Endodermal cell (in vitro differentiated cells): ENCODE measurements around the gene JARID2. TPM values are rescaled to one million over a fixed set of nuclear protein-coding genes. Genes with fewer than 3 reads are reported as not detected.
A peak's percentile ranks its signal among the peaks of the same experiment; 100 is the strongest.

Experiments
- DNase-seq: peaks from one replicate; pipeline ENCODE4 v3.0.0-alpha.2; 2017
- H3K27ac ChIP-seq: 2 replicates; pipeline ENCODE4 v1.5.1; 2013; ENCODE audit warnings: mild to moderate bottlenecking, low read depth, low read length, moderate library complexity
- H3K27me3 ChIP-seq: 2 replicates; pipeline ENCODE4 v1.6.1; 2013; ENCODE audit warnings: mild to moderate bottlenecking, low read length, moderate library complexity; ENCODE audit not compliant: insufficient read depth, control insufficient read depth, poor library complexity, severe bottlenecking
- H3K36me3 ChIP-seq: 2 replicates; pipeline ENCODE4 v1.7.0; 2013; ENCODE audit warnings: mild to moderate bottlenecking, low read length, moderate library complexity; ENCODE audit not compliant: control insufficient read depth, insufficient read depth
- H3K4me1 ChIP-seq: one replicate; pipeline ENCODE4 v1.7.0; 2013; ENCODE audit warnings: low read length; ENCODE audit not compliant: control insufficient read depth, insufficient read depth
- H3K4me3 ChIP-seq: 2 replicates; pipeline ENCODE4 v1.5.1; 2013; ENCODE audit warnings: mild to moderate bottlenecking, low read length, moderate library complexity
- H3K9ac ChIP-seq: 2 replicates; pipeline ENCODE4 v1.6.1; 2013; ENCODE audit warnings: mild to moderate bottlenecking, low read length, moderate library complexity; ENCODE audit not compliant: poor library complexity, severe bottlenecking; ENCODE audit errors: extremely low read depth
- H3K9me3 ChIP-seq: 2 replicates; pipeline ENCODE4 v1.6.1; 2013; ENCODE audit warnings: mild to moderate bottlenecking, low read length, moderate library complexity; ENCODE audit not compliant: control insufficient read depth
- H3K27ac Mint-ChIP-seq: 2 replicates; pipeline ENCODE4 v1.8.0; 2020; ENCODE audit warnings: mixed read lengths
- H3K27me3 Mint-ChIP-seq: 2 replicates; pipeline ENCODE4 v1.8.0; 2021; ENCODE audit warnings: mild to moderate bottlenecking, mixed read lengths; ENCODE audit not compliant: insufficient read depth
- H3K36me3 Mint-ChIP-seq: 2 replicates; pipeline ENCODE4 v1.8.0; 2020; ENCODE audit warnings: low read depth, mixed read lengths
- H3K4me1 Mint-ChIP-seq: 2 replicates; pipeline ENCODE4 v1.8.0; 2020; ENCODE audit warnings: mixed read lengths
- H3K4me3 Mint-ChIP-seq: 2 replicates; pipeline ENCODE4 v1.8.0; 2020; ENCODE audit warnings: mild to moderate bottlenecking, moderate library complexity, mixed read lengths
- H3K9me3 Mint-ChIP-seq: 2 replicates; pipeline ENCODE4 v1.8.0; 2020; ENCODE audit warnings: mild to moderate bottlenecking, mixed read lengths
- CTCF ChIP-seq: fragments of 200-600 bp; sonication (generic); conservative IDR thresholded peaks from 2 replicates; pipeline ENCODE4 v1.5.0; 2021; ENCODE audit warnings: antibody characterized with exemption, mild to moderate bottlenecking
- WGBS, 2 experiments: methylation state at CpG; one replicate each; pipeline versions ENCODE4 v1.1.5 to v1.1.7; 2013; ENCODE audit warnings: missing lambda C conversion rate in 2 of 2, mixed read lengths in 1 of 2; ENCODE audit not compliant: insufficient coverage in 1 of 2, insufficient read length in 1 of 2; 5-methylcytosine and 5-hydroxymethylcytosine counted together
- total RNA-seq, 2 donors: library from RNA; stranded (reverse); fragmentation: NEBNext Ultra II Directional in 1 of 2; extraction: Animal tissue kit (Norgen Biotek cat#: 25700) in 1 of 2; gene quantifications; 2 replicates in 1 of 2; 3 replicates in 1 of 2; pipeline ENCODE4 v1.2.1, GENCODE V29; 2021

JARID2 gene
- total RNA-seq, 2 donors from 2014 or later = 42.5 to 77.0 TPM

DNA sequence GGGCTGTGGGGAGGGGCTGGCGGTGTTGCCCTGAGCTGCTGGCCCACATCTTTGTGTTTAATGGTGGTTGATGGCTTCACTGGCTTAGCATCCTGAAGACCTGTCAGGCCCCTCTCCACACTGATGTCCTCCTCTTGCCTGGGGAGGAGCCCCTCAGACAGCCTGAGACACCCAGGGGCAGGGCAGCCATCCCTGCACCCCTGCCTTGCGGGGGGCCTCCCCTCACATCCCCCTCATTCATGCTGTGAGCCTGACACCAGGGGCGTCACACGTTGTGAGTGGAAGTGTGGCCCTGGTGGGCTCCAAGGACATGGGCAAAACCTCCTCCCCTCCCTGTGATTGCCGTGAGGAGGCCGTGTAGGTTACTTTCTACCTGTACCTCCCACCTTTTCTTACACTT, 264.3 kb downstream of the JARID2 start:
- Mint-ChIP-seq H3K9me3 (no peaks in the 10 kb centered on the region), H3K4me3 (no peak overlapping the region), H3K4me1 (peaks cover 2% of the 10 kb centered on the region), H3K27ac (no peak overlapping the region), H3K27me3 (no peaks in the 10 kb centered on the region), H3K36me3 (peaks cover 79% of the 10 kb centered on the region)
- no peak for DNase-seq
- Histone ChIP-seq H3K27ac (no peak overlapping the region), H3K27me3 (no peaks in the 10 kb centered on the region), H3K9me3 (no peaks in the 10 kb centered on the region), H3K9ac (no peak overlapping the region), H3K4me1 (no peaks in the 10 kb centered on the region), H3K36me3 (peaks cover 89% of the 10 kb centered on the region), H3K4me3 (no peak overlapping the region)
- TF ChIP-seq CTCF = no peak
- WGBS, 2 experiments = 92 to 96% methylated on average over 2 to 6 of the region's 6 CpGs

DNA sequence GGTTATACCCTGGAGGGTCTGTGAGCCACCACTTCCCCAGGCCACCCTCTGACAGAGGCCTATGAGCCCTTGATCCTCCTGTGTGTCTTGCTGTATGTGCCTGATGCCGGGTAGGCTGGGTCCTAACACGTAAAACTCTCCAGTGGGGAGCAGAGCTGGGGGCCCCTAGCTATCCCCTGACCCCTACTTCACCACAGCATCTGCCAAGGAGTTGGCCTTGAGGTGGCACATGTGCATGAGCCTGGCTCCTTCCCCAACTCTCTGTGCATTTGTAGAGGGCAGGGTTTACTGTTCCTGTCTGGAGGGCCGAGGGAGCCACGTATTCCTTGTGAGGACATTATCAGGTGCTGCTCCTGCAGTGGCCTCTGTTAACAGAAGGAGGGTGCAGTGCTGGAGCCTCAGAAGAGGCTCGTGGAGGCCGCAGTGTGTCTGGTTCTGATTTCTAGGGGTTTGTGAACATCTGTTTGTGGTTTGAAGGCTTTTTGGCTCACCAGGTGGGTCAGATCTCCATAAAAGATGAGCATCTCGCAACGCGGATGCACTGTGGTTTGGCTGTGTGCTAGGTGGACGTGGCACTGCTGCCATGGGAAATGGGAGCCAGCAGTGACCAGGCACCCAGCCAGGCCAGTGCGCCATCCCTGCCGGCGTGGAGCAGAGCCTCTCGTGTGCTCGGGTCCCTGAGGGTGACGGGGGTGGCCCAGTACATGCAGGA, 264.8 kb downstream of the JARID2 start:
- Histone ChIP-seq H3K9me3 (no peaks in the 10 kb centered on the region), H3K27me3 (no peaks in the 10 kb centered on the region), H3K27ac (no peak overlapping the region), H3K36me3 (peaks cover 91% of the 10 kb centered on the region), H3K4me1 (no peaks in the 10 kb centered on the region), H3K4me3 (no peak overlapping the region), H3K9ac (no peak overlapping the region)
- no peak for DNase-seq
- peaks cover 2% of the 10 kb centered on the region for H3K4me1 Mint-ChIP-seq
- 87 to 89% methylated on average over 9 to 16 of the region's 16 CpGs for WGBS, 2 experiments
- peaks cover 77% of the 10 kb centered on the region for H3K36me3 Mint-ChIP-seq
- no peaks in the 10 kb centered on the region for H3K27me3 Mint-ChIP-seq
- no peaks in the 10 kb centered on the region for H3K9me3 Mint-ChIP-seq
- H3K27ac Mint-ChIP-seq = no peak overlapping the region
- no peak for TF ChIP-seq CTCF
- no peak overlapping the region for H3K4me3 Mint-ChIP-seq

DNA sequence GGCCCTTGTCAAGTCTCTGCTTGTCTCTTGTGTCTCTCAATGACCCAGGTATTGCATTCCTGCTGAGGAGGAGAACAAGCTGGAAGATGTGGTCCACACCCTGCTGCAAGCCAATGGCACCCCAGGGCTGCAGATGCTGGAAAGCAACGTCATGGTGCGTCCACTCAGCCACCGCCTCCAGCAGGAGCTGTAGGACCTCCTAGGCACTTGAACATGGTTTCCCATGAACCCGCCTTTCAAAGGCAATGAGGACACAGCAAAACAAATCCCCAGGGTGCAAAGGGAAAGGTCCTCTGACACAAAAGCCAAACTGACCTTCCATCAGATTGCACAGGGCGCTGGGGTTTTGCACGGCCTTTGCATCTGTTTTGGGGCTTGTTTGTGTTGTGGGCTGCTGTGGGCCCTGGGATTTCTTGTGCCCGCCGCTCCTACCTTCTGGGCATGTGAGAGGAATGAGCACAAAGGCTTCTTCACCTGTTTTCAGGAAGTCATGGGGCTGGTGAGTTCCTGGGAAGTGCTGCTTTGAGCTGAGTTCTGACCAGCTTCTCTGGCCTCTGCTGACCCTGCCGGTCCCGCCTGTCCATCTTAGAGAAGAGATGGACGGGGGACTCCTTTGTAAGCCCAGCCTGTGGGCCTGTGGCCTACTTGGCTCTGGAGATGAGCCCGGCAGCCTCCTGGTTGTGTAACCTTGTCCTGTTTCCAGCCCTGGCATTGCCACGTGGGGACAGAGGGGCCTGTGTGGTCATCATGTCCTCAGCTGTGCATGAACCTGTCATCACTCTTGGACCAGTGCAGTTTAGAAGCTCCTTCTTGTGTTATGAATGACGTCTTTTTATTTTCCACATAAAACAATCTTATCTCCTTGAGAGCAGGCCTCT, 265.6 kb downstream of the JARID2 start:
- Mint-ChIP-seq H3K27ac (peak overlapping the region; percentile 68), H3K4me1 (peaks cover 2% of the 10 kb centered on the region), H3K4me3 (no peak overlapping the region), H3K27me3 (no peaks in the 10 kb centered on the region), H3K36me3 (peaks cover 78% of the 10 kb centered on the region), H3K9me3 (no peaks in the 10 kb centered on the region)
- WGBS, 2 experiments = 93 to 94% methylated on average over 6 to 14 of the region's 14 CpGs
- H3K36me3 ChIP-seq = peaks cover 90% of the 10 kb centered on the region
- no peak overlapping the region for H3K4me3 ChIP-seq
- no peaks in the 10 kb centered on the region for H3K4me1 ChIP-seq
- no peak overlapping the region for H3K9ac ChIP-seq
- no peaks in the 10 kb centered on the region for H3K9me3 ChIP-seq
- no peak overlapping the region for H3K27ac ChIP-seq
- no peaks in the 10 kb centered on the region for H3K27me3 ChIP-seq
- DNase-seq = no peak
- TF ChIP-seq CTCF = no peak
